Hepatocyte (in vitro differentiated cells): ENCODE results near the gene TMEM150C. TPM values are rescaled to one million over a fixed set of nuclear protein-coding genes. Genes with fewer than 3 reads are reported as not detected.
"Not testable (repeated sequence)": the region's sequence is repeated elsewhere in the genome, so short reads cannot be mapped to it uniquely, and the experiment has no call there.

Experiments used
- DNase-seq: peaks from one replicate; pipeline ENCODE4 v3.0.0-alpha.2; 2016; ENCODE audit warnings: low spot score
- H2AFZ ChIP-seq: fragments of 200-600 bp; sonication (generic); 2 replicates; pipeline ENCODE4 v1.6.0; 2016; ENCODE audit warnings: antibody characterized with exemption, mild to moderate bottlenecking
- H3K27ac ChIP-seq: fragments of 200-600 bp; sonication (generic); 2 replicates; pipeline ENCODE4 v1.5.1; 2016; ENCODE audit warnings: mild to moderate bottlenecking
- H3K27me3 ChIP-seq: fragments of 200-600 bp; sonication (generic); 2 replicates; pipeline ENCODE4 v1.6.1; 2016
- H3K36me3 ChIP-seq: fragments of 200-600 bp; sonication (generic); replicated peaks from 2 replicates; pipeline ENCODE4 v1.5.1; 2016; ENCODE audit warnings: low read depth; ENCODE audit not compliant: insufficient read depth
- H3K4me1 ChIP-seq: fragments of 200-600 bp; sonication (generic); 2 replicates; pipeline ENCODE4 v1.5.1; 2016; ENCODE audit warnings: mild to moderate bottlenecking, moderate library complexity; ENCODE audit not compliant: insufficient read depth
- H3K4me2 ChIP-seq: fragments of 200-600 bp; sonication (generic); 2 replicates; pipeline ENCODE4 v1.6.0; 2016
- H3K4me3 ChIP-seq: fragments of 200-600 bp; sonication (generic); 2 replicates; pipeline ENCODE4 v1.5.1; 2016; ENCODE audit warnings: mild to moderate bottlenecking
- H3K79me2 ChIP-seq: fragments of 200-600 bp; sonication (generic); 2 replicates; pipeline ENCODE4 v1.6.0; 2017; ENCODE audit warnings: mild to moderate bottlenecking
- H3K9me2 ChIP-seq: fragments of 200-600 bp; sonication (generic); replicated peaks from 2 replicates; pipeline ENCODE4 v1.6.0; 2017; ENCODE audit warnings: mild to moderate bottlenecking; ENCODE audit not compliant: insufficient read depth
- H3K9me3 ChIP-seq: fragments of 200-600 bp; sonication (generic); 2 replicates; pipeline ENCODE4 v1.5.1; 2016; ENCODE audit warnings: low read depth, mild to moderate bottlenecking
- H4K20me1 ChIP-seq: fragments of 200-600 bp; sonication (generic); 2 replicates; pipeline ENCODE4 v1.6.0; 2016; ENCODE audit warnings: mild to moderate bottlenecking; ENCODE audit not compliant: insufficient read depth, poor library complexity, severe bottlenecking
- EZH2 ChIP-seq: fragments of 200-600 bp; sonication (generic); IDR thresholded peaks from 2 replicates; pipeline ENCODE4 v1.6.1; 2016; ENCODE audit warnings: antibody characterized with exemption, mild to moderate bottlenecking, borderline replicate concordance
- EZH2phosphoT487 ChIP-seq: fragments of 200-600 bp; sonication (generic); IDR thresholded peaks from one replicate; pipeline ENCODE4 v1.6.1; 2018; ENCODE audit warnings: antibody characterized with exemption, mild to moderate bottlenecking, low read depth, moderate library complexity; ENCODE audit not compliant: unreplicated experiment, severe bottlenecking
- WGBS: methylation state at CpG from one replicate; pipeline ENCODE4 v1.1.6; 2016; ENCODE audit warnings: low lambda C conversion rate; ENCODE audit errors: missing lambda C conversion rate; 5-methylcytosine and 5-hydroxymethylcytosine counted together
- polyA plus RNA-seq: library from polyadenylated mRNA; unstranded; fragments of >200 nt; fragmentation: Nextera tagmentation; extraction: Ambion mirVana; gene quantifications from 2 replicates; pipeline ENCODE4 v1.2.1, GENCODE V29; 2016
- total RNA-seq: library from RNA; depleted of rRNA; stranded (reverse); fragments of >200 nt; gene quantifications from 2 replicates; pipeline ENCODE4 v1.2.3, GENCODE V29; 2014
- TF ChIP-seq, protein P1 (sequence below): fragments of 200-600 bp; sonication (generic); IDR thresholded peaks from 2 replicates; pipeline ENCODE4 v1.5.1; 2016; ENCODE audit warnings: antibody characterized with exemption, mild to moderate bottlenecking; ENCODE audit not compliant: poor library complexity

TMEM150C gene
- total and polyA plus RNA-seq, 2 experiments from 2014 or later, result 3.3 to 4.5 TPM

DNA sequence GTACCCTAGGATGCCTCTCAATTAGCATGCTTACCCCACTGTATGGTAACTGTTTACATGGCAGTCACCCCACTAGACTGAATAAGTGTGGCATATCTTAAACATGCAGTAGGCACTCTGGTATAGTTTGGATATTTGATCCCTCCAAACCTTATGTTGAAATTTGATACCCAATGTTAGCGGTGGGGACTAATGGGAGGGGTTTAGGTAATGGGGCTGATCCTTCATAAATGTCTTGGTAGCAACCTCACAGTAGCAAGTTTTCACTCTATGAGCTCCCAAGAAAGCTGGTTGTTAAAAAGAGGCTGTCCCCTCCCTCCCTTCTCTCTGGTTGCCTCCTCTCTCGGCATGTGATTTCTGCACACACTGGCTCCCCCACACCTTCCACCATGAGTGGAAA is 10.1 kb downstream of the TMEM150C start:
- H3K36me3 ChIP-seq, result no peaks in the 10 kb centered on the region
- TF ChIP-seq EZH2phosphoT487, result no peak
- TF ChIP-seq, protein P1, sequence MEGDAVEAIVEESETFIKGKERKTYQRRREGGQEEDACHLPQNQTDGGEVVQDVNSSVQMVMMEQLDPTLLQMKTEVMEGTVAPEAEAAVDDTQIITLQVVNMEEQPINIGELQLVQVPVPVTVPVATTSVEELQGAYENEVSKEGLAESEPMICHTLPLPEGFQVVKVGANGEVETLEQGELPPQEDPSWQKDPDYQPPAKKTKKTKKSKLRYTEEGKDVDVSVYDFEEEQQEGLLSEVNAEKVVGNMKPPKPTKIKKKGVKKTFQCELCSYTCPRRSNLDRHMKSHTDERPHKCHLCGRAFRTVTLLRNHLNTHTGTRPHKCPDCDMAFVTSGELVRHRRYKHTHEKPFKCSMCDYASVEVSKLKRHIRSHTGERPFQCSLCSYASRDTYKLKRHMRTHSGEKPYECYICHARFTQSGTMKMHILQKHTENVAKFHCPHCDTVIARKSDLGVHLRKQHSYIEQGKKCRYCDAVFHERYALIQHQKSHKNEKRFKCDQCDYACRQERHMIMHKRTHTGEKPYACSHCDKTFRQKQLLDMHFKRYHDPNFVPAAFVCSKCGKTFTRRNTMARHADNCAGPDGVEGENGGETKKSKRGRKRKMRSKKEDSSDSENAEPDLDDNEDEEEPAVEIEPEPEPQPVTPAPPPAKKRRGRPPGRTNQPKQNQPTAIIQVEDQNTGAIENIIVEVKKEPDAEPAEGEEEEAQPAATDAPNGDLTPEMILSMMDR, result no peak
- TF ChIP-seq EZH2, result no peak
- no peak for DNase-seq
- H3K9me2 ChIP-seq, result no peaks in the 10 kb centered on the region
- H3K27ac ChIP-seq, result no peak overlapping the region
- no peaks in the 10 kb centered on the region for H3K4me1 ChIP-seq
- no peaks in the 10 kb centered on the region for H3K9me3 ChIP-seq
- 71% methylated on average over 2 of the region's 2 CpGs for WGBS
- no peak overlapping the region for H2AFZ ChIP-seq
- H3K4me3 ChIP-seq, result no peak overlapping the region
- no peaks in the 10 kb centered on the region for H4K20me1 ChIP-seq
- H3K79me2 ChIP-seq, result no peaks in the 10 kb centered on the region
- no peak overlapping the region for H3K4me2 ChIP-seq
- H3K27me3 ChIP-seq, result no peaks in the 10 kb centered on the region

DNA sequence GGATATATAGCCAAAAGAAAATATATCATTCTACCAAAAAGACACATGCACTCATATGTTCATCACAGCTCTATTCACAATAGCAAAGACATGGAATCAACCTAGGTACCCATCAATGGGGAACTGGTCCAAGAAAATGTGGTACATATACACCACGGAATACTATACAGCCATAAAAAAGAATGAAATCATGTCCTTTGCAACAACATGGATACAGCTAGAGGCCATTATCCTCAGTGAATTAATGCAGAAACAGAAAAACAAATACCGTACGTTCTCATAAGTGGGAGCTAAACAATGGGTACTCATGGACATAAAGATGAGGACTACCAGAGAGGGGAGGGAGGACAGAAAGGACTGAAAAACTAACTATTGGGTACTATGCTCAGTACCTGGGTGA is 13.9 kb downstream of the TMEM150C start:
- H3K9me3 ChIP-seq, H3K4me1 ChIP-seq, H3K79me2 ChIP-seq, H4K20me1 ChIP-seq, H3K9me2 ChIP-seq, H3K36me3 ChIP-seq, H3K27me3 ChIP-seq, H3K4me3 ChIP-seq, DNase-seq, H2AFZ ChIP-seq, H3K27ac ChIP-seq, H3K4me2 ChIP-seq: not testable (repeated sequence)
- 95% methylated on average over 3 of the region's 3 CpGs for WGBS

DNA sequence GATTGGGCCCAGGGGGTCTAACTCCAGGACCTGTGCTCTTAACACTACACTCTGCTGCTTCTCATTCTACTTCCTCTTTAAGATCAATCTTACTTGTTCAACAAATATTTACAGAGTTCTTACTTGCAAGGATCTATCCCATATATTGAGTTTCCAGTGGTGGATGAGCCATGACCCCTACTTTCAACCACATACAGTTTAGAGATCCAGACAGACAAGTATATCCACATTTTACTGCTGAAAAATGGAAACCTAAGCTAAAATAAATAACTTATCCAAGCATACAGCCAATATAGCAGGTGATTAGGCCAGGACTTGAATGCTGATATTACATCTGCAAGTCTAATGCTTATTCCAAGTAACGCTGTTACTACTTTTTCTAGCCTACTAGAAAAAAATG is 18.7 kb downstream of the TMEM150C start:
- no peaks in the 10 kb centered on the region for H3K9me3 ChIP-seq
- no peaks in the 10 kb centered on the region for H3K36me3 ChIP-seq
- 82% methylated on average over 1 of the region's 1 CpG for WGBS

DNA sequence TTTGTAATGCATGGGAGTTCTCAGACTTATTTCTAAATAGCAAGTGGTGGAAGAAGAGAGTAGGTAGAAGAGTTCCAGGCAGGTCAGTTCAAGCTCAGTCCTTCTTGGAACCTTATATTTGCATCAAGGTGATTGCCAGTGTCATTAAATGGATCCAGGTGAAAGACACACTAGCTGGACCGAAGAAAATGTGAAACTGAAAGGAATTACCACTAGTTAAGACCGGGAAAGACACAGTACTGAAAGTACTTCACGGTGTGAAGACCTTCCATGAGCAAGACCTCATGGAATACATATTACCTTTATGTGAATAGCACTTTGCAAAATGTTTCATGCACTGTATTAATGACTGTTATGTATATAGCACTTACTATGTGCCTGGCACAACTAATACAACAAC is 19.1 kb downstream of the TMEM150C start:
- H4K20me1 ChIP-seq, result no peaks in the 10 kb centered on the region
- H3K27me3 ChIP-seq, result no peaks in the 10 kb centered on the region
- H3K36me3 ChIP-seq, result no peaks in the 10 kb centered on the region
- H3K4me1 ChIP-seq, result no peaks in the 10 kb centered on the region
- no peak overlapping the region for H2AFZ ChIP-seq
- H3K79me2 ChIP-seq, result no peaks in the 10 kb centered on the region
- no peak overlapping the region for H3K4me2 ChIP-seq
- H3K27ac ChIP-seq, result no peak overlapping the region
- no peak for DNase-seq
- no peaks in the 10 kb centered on the region for H3K9me2 ChIP-seq
- no peaks in the 10 kb centered on the region for H3K9me3 ChIP-seq
- 93% methylated on average over 3 of the region's 3 CpGs for WGBS
- TF ChIP-seq, protein P1, result no peak
- no peak for TF ChIP-seq EZH2
- no peak for TF ChIP-seq EZH2phosphoT487
- no peak overlapping the region for H3K4me3 ChIP-seq

More for the DNA sequence above, 18.7 kb downstream of the TMEM150C start:
- Histone ChIP-seq H3K4me3 (no peak overlapping the region), H4K20me1 (no peaks in the 10 kb centered on the region), H2AFZ (no peak overlapping the region), H3K79me2 (no peaks in the 10 kb centered on the region), H3K9me2 (no peaks in the 10 kb centered on the region), H3K27me3 (no peaks in the 10 kb centered on the region), H3K4me1 (no peaks in the 10 kb centered on the region), H3K27ac (no peak overlapping the region), H3K4me2 (no peak overlapping the region)
- DNase-seq, result no peak
- TF ChIP-seq EZH2phosphoT487 (no peak), EZH2 (no peak)
- TF ChIP-seq, protein P1, result no peak
